Aorta (tissue), 5 donors: Measurements from ENCODE around the gene PPP1R1C. TPM values are rescaled to one million over a fixed set of nuclear protein-coding genes. Genes with fewer than 3 reads are reported as not detected.
A peak's percentile ranks its signal among the peaks of the same experiment; 100 is the strongest.

Experiments used
- ATAC-seq: fragments of 200-7000 bp; cut with Tn5 transposase; one replicate; pipeline ENCODE4 v1.9.1; 2022; ENCODE audit warnings: moderate library complexity; ENCODE audit not compliant: low FRiP score
- DNase-seq, 2 donors: peaks; one replicate each; pipeline ENCODE4 v3.0.0-alpha.2; 2020
- H3K27ac ChIP-seq, 2 donors: one replicate each; pipeline ENCODE4 v1.5.1; 2013; ENCODE audit warnings: low read length in 2 of 2, mild to moderate bottlenecking in 2 of 2, moderate library complexity in 2 of 2, control low read depth in 1 of 2, inconsistent platforms in 1 of 2, low read depth in 1 of 2
- H3K27me3 ChIP-seq, 2 donors: one replicate each; pipeline ENCODE4 v1.6.1; 2013; ENCODE audit warnings: control low read depth in 1 of 2, low read length in 1 of 2, mild to moderate bottlenecking in 1 of 2, moderate library complexity in 1 of 2; ENCODE audit not compliant: insufficient read depth in 2 of 2, control insufficient read depth in 1 of 2
- H3K36me3 ChIP-seq, 2 donors: one replicate each; pipeline ENCODE4 v1.6.1; 2013; ENCODE audit warnings: control low read depth in 1 of 2, low read length in 1 of 2, mild to moderate bottlenecking in 1 of 2; ENCODE audit not compliant: insufficient read depth in 2 of 2, control insufficient read depth in 1 of 2
- H3K4me1 ChIP-seq, 2 donors: one replicate each; pipeline ENCODE4 v1.6.1; 2013; ENCODE audit warnings: low read length in 2 of 2, control low read depth in 1 of 2, mild to moderate bottlenecking in 1 of 2, moderate library complexity in 1 of 2; ENCODE audit not compliant: insufficient read depth in 2 of 2, control insufficient read depth in 1 of 2
- H3K4me3 ChIP-seq, 2 donors: one replicate each; pipeline ENCODE4 v1.5.1; 2013; ENCODE audit warnings: low read length in 2 of 2, control low read depth in 1 of 2, mild to moderate bottlenecking in 1 of 2
- H3K9me3 ChIP-seq: one replicate; pipeline ENCODE4 v1.6.1; 2013; ENCODE audit warnings: mild to moderate bottlenecking, low read length; ENCODE audit not compliant: control insufficient read depth
- WGBS, 2 donors: extraction: QIAGEN DNeasy Blood & Tissue Kit; methylation state at CpG; one replicate each; pipeline ENCODE4 v1.1.7; 2013; 5-methylcytosine and 5-hydroxymethylcytosine counted together
- intact Hi-C, 2 donors: fragments of 100-400 bp; cut with DNase I; formaldehyde crosslinking; loops; one replicate each; pipeline versions ENCODE4 v1.14.2 to v1.15.0; 2022
- polyA plus RNA-seq, 2 donors: library from polyadenylated mRNA; stranded (reverse); fragments of 200-250 nt; gene quantifications; one replicate each; pipeline ENCODE4 v1.2.3, GENCODE V29; 2013
- total RNA-seq, 2 donors: library from RNA; stranded (reverse); fragmentation: NEBNext Ultra II Directional; extraction: Animal tissue kit (Norgen Biotek cat#: 25700); gene quantifications; one replicate each; pipeline ENCODE4 v1.2.1, GENCODE V29; 2021
- donor health status: healthy with polysubstance abuse.
- donor health status: Bipolar disorder and iron deficiency.
- donor health status: DM: no; HTN: no; CAD: no.
- donor health status: DM: no; HTN: no; CAD: no.
- donor health status: DM: yes; HTN: yes; CAD: no.

The PPP1R1C gene
- total and polyA plus RNA-seq, 4 donors, result 0.54 to 1.6 (median 1.1) TPM

DNA sequence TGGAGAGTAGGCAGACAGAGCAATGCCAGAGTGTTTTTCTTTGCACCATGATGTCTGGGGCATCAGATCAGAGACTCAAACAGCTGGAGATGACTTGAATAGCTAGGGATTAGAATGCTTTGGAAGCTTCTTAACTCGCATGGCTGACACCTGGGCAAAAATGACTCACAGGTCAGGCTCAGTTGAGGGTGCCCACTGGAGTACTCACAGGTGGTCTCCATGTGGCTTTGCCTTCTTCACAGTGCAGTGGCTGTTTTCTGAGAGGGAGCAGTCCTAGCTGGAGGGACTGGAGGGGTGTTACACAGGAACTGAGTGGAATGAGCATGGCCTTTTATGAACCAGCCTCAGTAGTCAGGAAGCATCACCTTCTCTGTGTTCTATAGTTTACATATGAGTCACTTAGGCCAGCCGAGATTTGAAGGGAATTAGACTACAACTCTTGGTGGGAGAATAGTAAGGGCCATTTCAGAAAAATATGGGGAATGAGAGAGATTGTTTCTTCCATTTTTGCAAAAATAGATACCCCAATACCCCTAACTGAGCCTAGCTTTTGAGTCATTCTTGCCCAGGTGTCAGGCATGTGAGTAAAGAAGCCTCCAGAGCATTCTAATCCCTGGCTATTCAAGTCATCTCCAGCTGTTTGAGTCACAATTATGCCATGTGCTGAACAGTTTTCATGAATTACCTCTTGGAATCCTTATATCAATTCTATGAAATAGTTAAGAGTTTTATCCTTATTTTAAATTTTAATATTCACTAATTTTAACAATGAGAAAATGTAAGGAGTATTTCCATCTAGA, 7.1 kb upstream of the PPP1R1C start:
- no peak for DNase-seq
- intact Hi-C loops, result no loop called here
- Histone ChIP-seq H3K4me1 (no peaks in the 10 kb centered on the region), H3K27me3 (no peaks in the 10 kb centered on the region), H3K27ac (no peak overlapping the region), H3K9me3 (no peaks in the 10 kb centered on the region), H3K36me3 (no peaks in the 10 kb centered on the region), H3K4me3 (no peak overlapping the region)
- WGBS, 2 donors, result 85 to 87% methylated on average over 2 of the region's 2 CpGs
- ATAC-seq, result no peak

DNA sequence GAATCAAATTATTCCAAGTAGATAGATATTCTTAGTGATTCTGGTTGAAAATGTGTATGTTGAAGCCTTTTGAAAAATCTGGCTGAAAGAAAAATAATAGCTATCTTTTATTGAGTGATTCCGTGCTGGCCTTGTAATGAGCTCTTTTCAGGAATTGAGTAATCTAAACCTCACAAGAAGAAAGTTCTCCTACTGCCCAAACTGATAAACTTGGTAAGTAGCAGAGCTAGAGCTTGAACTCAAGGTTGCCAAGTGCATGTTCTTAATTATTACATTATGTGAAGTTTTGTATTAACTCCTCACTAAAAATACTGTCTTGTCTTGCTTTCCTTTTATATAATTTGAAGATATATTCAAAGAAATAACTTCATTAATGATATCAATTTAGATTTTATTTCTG, 1.6 kb upstream of the PPP1R1C start:
- H3K36me3 ChIP-seq, result no peaks in the 10 kb centered on the region
- H3K4me1 ChIP-seq, result peaks cover 0 to 1% of the 10 kb centered on the region in 2 donors
- H3K4me3 ChIP-seq, result no peak overlapping the region
- ATAC-seq, result no peak
- no peak for DNase-seq
- intact Hi-C loops, result no loop called here
- H3K27ac ChIP-seq, result no peak overlapping the region
- WGBS, 2 donors, result 91 to 92% methylated on average over 1 of the region's 1 CpG
- H3K27me3 ChIP-seq, result no peaks in the 10 kb centered on the region
- no peaks in the 10 kb centered on the region for H3K9me3 ChIP-seq

DNA sequence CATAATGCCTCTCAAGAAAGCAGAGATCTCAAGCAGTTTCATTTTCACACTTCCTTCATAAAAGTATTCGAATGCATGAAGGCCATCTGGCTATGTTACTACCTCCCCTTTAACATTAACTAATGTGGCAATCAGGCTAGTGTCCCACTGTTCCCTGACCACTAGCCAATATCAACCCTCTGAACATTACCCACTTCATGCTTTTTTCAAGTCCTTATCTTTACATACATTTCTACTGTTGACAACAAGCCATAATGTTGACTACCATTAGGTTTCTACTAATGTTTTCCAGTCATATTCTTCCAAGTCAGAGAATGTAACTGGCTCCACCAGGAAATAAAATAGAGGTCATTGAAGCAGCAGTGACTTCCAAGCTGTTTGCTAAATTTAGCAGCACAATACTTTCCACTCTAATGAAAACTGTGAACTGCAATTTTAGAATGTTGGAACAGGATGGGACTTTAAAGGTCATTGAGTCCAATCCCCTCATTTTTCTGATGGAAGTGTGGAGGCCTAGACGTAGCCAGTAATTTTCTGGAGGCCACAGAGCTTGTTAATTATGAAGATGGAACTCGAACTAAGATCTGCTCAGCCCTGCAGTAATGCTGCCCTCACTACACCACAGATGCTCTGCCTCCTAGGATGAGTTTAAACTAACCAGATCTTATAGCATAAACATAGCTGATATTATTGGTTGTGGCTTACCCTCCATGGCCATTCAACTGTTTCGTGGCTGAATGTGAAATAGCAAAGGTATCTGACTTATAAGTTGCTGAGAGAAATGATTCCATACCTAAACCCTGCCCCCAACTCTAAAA, 630 bp upstream of the PPP1R1C start:
- H3K4me1 ChIP-seq, result peaks cover 0 to 4% of the 10 kb centered on the region in 2 donors
- no peaks in the 10 kb centered on the region for H3K27me3 ChIP-seq
- intact Hi-C loops, result no loop called here
- peak overlapping the region; percentile 18 to 62 for H3K27ac ChIP-seq
- no peaks in the 10 kb centered on the region for H3K9me3 ChIP-seq
- WGBS, 2 donors, result 34 to 39% methylated on average over 4 of the region's 4 CpGs
- no peaks in the 10 kb centered on the region for H3K36me3 ChIP-seq
- ATAC-seq (peak; percentile 22), DNase-seq (no peak)
- no peak overlapping the region for H3K4me3 ChIP-seq

GRCh38 chr2:181988154-181988924, 2.7 kb downstream of the PPP1R1C start:
- intact Hi-C loops, result no loop called here
- ATAC-seq (no peak), DNase-seq (no peak)
- Histone ChIP-seq H3K4me1 (peaks cover 0 to 4% of the 10 kb centered on the region in 2 donors), H3K4me3 (no peak overlapping the region), H3K27me3 (no peaks in the 10 kb centered on the region), H3K27ac (no peak overlapping the region), H3K9me3 (no peaks in the 10 kb centered on the region), H3K36me3 (no peaks in the 10 kb centered on the region)
- 62 to 72% methylated on average over 7 of the region's 7 CpGs for WGBS, 2 donors

GRCh38 chr2:181989099-181989498, 3.4 kb downstream of the PPP1R1C start:
- Histone ChIP-seq H3K4me1 (peaks cover 0 to 4% of the 10 kb centered on the region in 2 donors), H3K27ac (no peak overlapping the region), H3K4me3 (no peak overlapping the region), H3K9me3 (no peaks in the 10 kb centered on the region), H3K36me3 (no peaks in the 10 kb centered on the region), H3K27me3 (no peaks in the 10 kb centered on the region)
- 59 to 66% methylated on average over 1 of the region's 1 CpG for WGBS, 2 donors
- ATAC-seq, result no peak
- no peak for DNase-seq
- intact Hi-C loops, result no loop called here

- Histone ChIP-seq H3K27ac (no peak overlapping the region), H3K4me1 (peaks cover 0 to 4% of the 10 kb centered on the region in 2 donors), H3K9me3 (no peaks in the 10 kb centered on the region), H3K4me3 (no peak overlapping the region), H3K36me3 (no peaks in the 10 kb centered on the region), H3K27me3 (no peaks in the 10 kb centered on the region)
- intact Hi-C loops, result no loop called here
- ATAC-seq, result no peak
- DNase-seq, result no peak
- WGBS, 2 donors, result 89 to 91% methylated on average over 2 of the region's 2 CpGs
Measured at GRCh38 chr2:181991171-181991885, 5.7 kb downstream of the PPP1R1C start.

- no peak overlapping the region for H3K4me3 ChIP-seq
- intact Hi-C loops, result no loop called here
- H3K9me3 ChIP-seq, result no peaks in the 10 kb centered on the region
- ATAC-seq (no peak), DNase-seq (no peak)
- no peaks in the 10 kb centered on the region for H3K36me3 ChIP-seq
- 59 to 67% methylated on average over 3 of the region's 3 CpGs for WGBS, 2 donors
- H3K27ac ChIP-seq, result no peak overlapping the region
- H3K27me3 ChIP-seq, result no peaks in the 10 kb centered on the region
- H3K4me1 ChIP-seq, result peaks cover 0 to 4% of the 10 kb centered on the region in 2 donors
Measured at GRCh38 chr2:181992776-181993175, 7.1 kb downstream of the PPP1R1C start.

DNA sequence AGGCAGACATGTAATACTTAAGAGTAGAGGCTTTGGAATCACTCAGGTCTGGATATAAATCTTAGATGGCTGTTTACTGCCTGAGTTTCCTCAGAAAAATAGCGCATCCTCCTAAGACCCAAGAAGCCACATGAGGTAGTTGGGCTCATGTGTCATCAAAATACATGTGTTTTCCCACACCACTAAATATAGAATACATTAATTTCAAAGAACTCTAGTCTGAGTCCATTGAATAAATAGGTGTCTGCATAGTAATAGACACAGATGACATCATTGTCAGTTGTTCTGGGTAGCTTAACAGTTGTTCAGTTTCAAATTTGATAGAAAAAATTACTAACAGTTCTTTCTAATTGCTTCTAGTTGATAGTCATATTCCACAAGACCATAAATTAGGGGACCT, 9.6 kb downstream of the PPP1R1C start:
- WGBS, 2 donors, result 90 to 96% methylated on average over 1 of the region's 1 CpG
- no peaks in the 10 kb centered on the region for H3K36me3 ChIP-seq
- H3K4me1 ChIP-seq, result no peaks in the 10 kb centered on the region
- no peaks in the 10 kb centered on the region for H3K27me3 ChIP-seq
- intact Hi-C loops, result no loop called here
- DNase-seq (no peak), ATAC-seq (no peak)
- no peak overlapping the region for H3K4me3 ChIP-seq
- H3K9me3 ChIP-seq, result no peaks in the 10 kb centered on the region
- H3K27ac ChIP-seq, result no peak overlapping the region
